H9 (cell line): Measurements from ENCODE around the gene MRPL55. TPM values are rescaled to one million over a fixed set of nuclear protein-coding genes. Genes with fewer than 3 reads are reported as not detected.

ENCODE experiments used
- DNase-seq: peaks from one replicate; pipeline ENCODE4 v3.0.0-alpha.2; 2017
- H2AFZ ChIP-seq: one replicate; pipeline ENCODE4 v1.6.1; 2013; ENCODE audit warnings: mild to moderate bottlenecking, low read length, control low read depth, moderate library complexity
- H2AK5ac ChIP-seq: 2 replicates; pipeline ENCODE4 v1.6.1; 2013; ENCODE audit warnings: low read length, control low read depth, mixed read lengths; ENCODE audit not compliant: insufficient read length
- H2BK120ac ChIP-seq: one replicate; pipeline ENCODE4 v1.6.1; 2013; ENCODE audit warnings: low read depth, mild to moderate bottlenecking, low read length, control low read depth, inconsistent platforms; ENCODE audit not compliant: poor library complexity, severe bottlenecking
- H2BK12ac ChIP-seq: 2 replicates; pipeline ENCODE4 v1.6.1; 2013; ENCODE audit warnings: low read length, control low read depth, mixed read lengths, low read depth; ENCODE audit not compliant: insufficient read length
- H2BK15ac ChIP-seq: 2 replicates; pipeline ENCODE4 v1.6.1; 2013; ENCODE audit warnings: low read depth, low read length, control low read depth
- H2BK20ac ChIP-seq: one replicate; pipeline ENCODE4 v1.6.1; 2013; ENCODE audit warnings: low read depth, mild to moderate bottlenecking, low read length, control low read depth, inconsistent platforms; ENCODE audit not compliant: poor library complexity, severe bottlenecking
- H2BK5ac ChIP-seq: 2 replicates; pipeline ENCODE4 v1.6.1; 2013; ENCODE audit warnings: low read length, control low read depth, mixed read lengths; ENCODE audit not compliant: insufficient read length
- H3K14ac ChIP-seq: 2 replicates; pipeline ENCODE4 v1.6.1; 2013; ENCODE audit warnings: low read length, control low read depth; ENCODE audit not compliant: insufficient read depth
- H3K18ac ChIP-seq: 2 replicates; pipeline ENCODE4 v1.6.1; 2013; ENCODE audit warnings: low read depth, mild to moderate bottlenecking, mixed read lengths, low read length, control low read depth; ENCODE audit not compliant: insufficient read length
- H3K23ac ChIP-seq: 2 replicates; pipeline ENCODE4 v1.6.1; 2013; ENCODE audit warnings: low read length, control low read depth, mixed read lengths, low read depth; ENCODE audit not compliant: insufficient read length
- H3K23me2 ChIP-seq: 2 replicates; pipeline ENCODE4 v1.6.1; 2013; ENCODE audit warnings: low read depth, mild to moderate bottlenecking, mixed read lengths, low read length, control low read depth; ENCODE audit not compliant: insufficient read length, poor library complexity, severe bottlenecking
- H3K27ac ChIP-seq: 2 replicates; pipeline ENCODE4 v1.5.1; 2013; ENCODE audit warnings: low read length, control low read depth, mixed read lengths, low read depth; ENCODE audit not compliant: insufficient read length
- H3K27me3 ChIP-seq: 2 replicates; pipeline ENCODE4 v1.6.1; 2013; ENCODE audit warnings: low read length, control low read depth, inconsistent platforms; ENCODE audit not compliant: insufficient read depth
- H3K4ac ChIP-seq: 2 replicates; pipeline ENCODE4 v1.6.1; 2013; ENCODE audit warnings: low read depth, mild to moderate bottlenecking, control low read depth, inconsistent platforms, low read length, moderate library complexity
- H3K4me1 ChIP-seq: 2 replicates; pipeline ENCODE4 v1.6.1; 2013; ENCODE audit warnings: low read length, control low read depth, inconsistent platforms; ENCODE audit not compliant: insufficient read depth
- H3K4me2 ChIP-seq: 2 replicates; pipeline ENCODE4 v1.6.1; 2013; ENCODE audit warnings: low read length, control low read depth, mixed read lengths; ENCODE audit not compliant: insufficient read length, insufficient read depth
- H3K56ac ChIP-seq: 2 replicates; pipeline ENCODE4 v1.6.1; 2013; ENCODE audit warnings: low read depth, mild to moderate bottlenecking, mixed read lengths, low read length, control low read depth; ENCODE audit not compliant: insufficient read length
- H3K79me1 ChIP-seq: 2 replicates; pipeline ENCODE4 v1.6.1; 2013; ENCODE audit warnings: low read depth, mild to moderate bottlenecking, moderate library complexity, low read length, control low read depth, inconsistent platforms; ENCODE audit not compliant: insufficient read depth, poor library complexity, severe bottlenecking
- H3K79me2 ChIP-seq: 2 replicates; pipeline ENCODE4 v1.6.1; 2013; ENCODE audit warnings: low read length, control low read depth, inconsistent platforms; ENCODE audit not compliant: insufficient read depth
- H3K9ac ChIP-seq: 2 replicates; pipeline ENCODE4 v1.6.1; 2013; ENCODE audit warnings: low read length, control low read depth, mixed read lengths; ENCODE audit not compliant: insufficient read length; ENCODE audit errors: extremely low read depth
- H3K9me3 ChIP-seq: one replicate; pipeline ENCODE4 v1.6.1; 2013; ENCODE audit warnings: low read depth, low read length, inconsistent platforms; ENCODE audit not compliant: control insufficient read depth
- H3T11ph ChIP-seq: one replicate; pipeline ENCODE4 v1.6.1; 2013; ENCODE audit warnings: mild to moderate bottlenecking, low read length, control low read depth, inconsistent platforms
- H4K20me1 ChIP-seq: one replicate; pipeline ENCODE4 v1.6.1; 2013; ENCODE audit not compliant: control insufficient read depth, insufficient read length, insufficient read depth
- H4K5ac ChIP-seq: 2 replicates; pipeline ENCODE4 v1.6.1; 2013; ENCODE audit warnings: low read depth, mild to moderate bottlenecking, mixed read lengths, low read length, control low read depth; ENCODE audit not compliant: insufficient read length
- H4K8ac ChIP-seq: replicated peaks from 2 replicates; pipeline ENCODE4 v1.6.1; 2013; ENCODE audit warnings: low read length, control low read depth, mixed read lengths, low read depth; ENCODE audit not compliant: insufficient read length
- H4K91ac ChIP-seq: 2 replicates; pipeline ENCODE4 v1.6.1; 2013; ENCODE audit warnings: low read depth, mild to moderate bottlenecking, moderate library complexity, mixed read lengths, low read length, control low read depth; ENCODE audit not compliant: insufficient read length
- H3K27ac Mint-ChIP-seq, 3 experiments: 2 replicates in 2 of 3; 3 replicates in 1 of 3; pipeline ENCODE4 v1.8.0; 2020 to 2021; ENCODE audit warnings: mixed read lengths in 3 of 3, mild to moderate bottlenecking in 1 of 3, moderate library complexity in 1 of 3
- H3K27me3 Mint-ChIP-seq: 2 replicates; pipeline ENCODE4 v1.8.0; 2021; ENCODE audit warnings: low read depth, mild to moderate bottlenecking, moderate library complexity, mixed read lengths
- H3K36me3 Mint-ChIP-seq, 3 experiments: 2 replicates in 2 of 3; 3 replicates in 1 of 3; pipeline ENCODE4 v1.8.0; 2020 to 2021; ENCODE audit warnings: low read depth in 3 of 3, mixed read lengths in 3 of 3; ENCODE audit not compliant: insufficient read depth in 1 of 3
- H3K4me1 Mint-ChIP-seq, 2 experiments: 2 replicates each; pipeline ENCODE4 v1.8.0; 2020; ENCODE audit warnings: mixed read lengths in 2 of 2
- H3K4me3 Mint-ChIP-seq, 2 experiments: 2 replicates in 1 of 2; 3 replicates in 1 of 2; pipeline ENCODE4 v1.8.0; 2020 to 2021; ENCODE audit warnings: mild to moderate bottlenecking in 2 of 2, mixed read lengths in 2 of 2, moderate library complexity in 1 of 2
- H3K9me3 Mint-ChIP-seq, 2 experiments: 2 replicates in 1 of 2; 3 replicates in 1 of 2; pipeline ENCODE4 v1.8.0; 2020; ENCODE audit warnings: mild to moderate bottlenecking in 2 of 2, mixed read lengths in 2 of 2, moderate library complexity in 1 of 2
- WGBS: extraction: QIAGEN DNeasy Blood & Tissue Kit; methylation state at CpG from one replicate; pipeline ENCODE4 v1.1.7; 2013; ENCODE audit warnings: missing lambda C conversion rate, low lambda C conversion rate, mixed read lengths; ENCODE audit not compliant: insufficient read length; ENCODE audit errors: extremely low coverage; 5-methylcytosine and 5-hydroxymethylcytosine counted together
- total RNA-seq: library from RNA; stranded (reverse); gene quantifications from 2 replicates; pipeline ENCODE4 v1.2.1, GENCODE V29; 2021
- TF ChIP-seq, protein P1 (sequence below): fragments of 200-600 bp; sonication (generic); conservative IDR thresholded peaks from 3 replicates; pipeline ENCODE4 v1.8.0; 2021; ENCODE audit warnings: antibody characterized with exemption, mild to moderate bottlenecking

Gene MRPL55
- total RNA-seq, 1 experiment from 2014 or later = 62.3 TPM

DNA sequence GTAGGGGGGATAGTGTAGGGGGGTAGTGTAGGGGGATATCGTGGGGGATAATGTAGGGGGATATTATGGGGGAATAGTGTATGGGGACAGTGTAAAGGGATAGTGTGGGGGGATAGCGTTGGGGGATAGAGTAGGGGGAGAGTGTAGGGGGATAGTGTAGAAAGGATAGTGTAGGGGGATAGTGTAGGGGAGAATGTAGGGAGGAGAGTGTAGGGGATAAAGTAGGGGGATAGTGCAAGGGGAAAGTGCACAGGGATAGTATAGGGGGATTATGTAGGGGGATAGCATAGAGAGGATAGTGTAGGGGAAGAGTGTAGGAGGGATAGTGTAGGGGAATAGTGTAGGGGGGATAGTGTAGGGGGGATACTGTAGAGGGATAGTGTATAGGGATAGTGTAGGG is 38.9 kb downstream of the MRPL55 start:
- peaks cover 76% of the 10 kb centered on the region for H3K27me3 Mint-ChIP-seq

More for the DNA sequence above, 38.9 kb downstream of the MRPL55 start:
- H2BK120ac ChIP-seq = no peak overlapping the region
- no peak overlapping the region for H3K56ac ChIP-seq
- no peak overlapping the region for H3K9ac ChIP-seq
- H2BK15ac ChIP-seq = no peak overlapping the region
- no peak overlapping the region for H3K4ac ChIP-seq
- WGBS = 100% methylated on average over 2 of the region's 2 CpGs
- no peak overlapping the region for H3K4me2 ChIP-seq
- no peaks in the 10 kb centered on the region for H3K23me2 ChIP-seq
- peaks cover 72% of the 10 kb centered on the region; the same call in 1 of the 2 replicates for H3K27me3 ChIP-seq
- no peak overlapping the region for H3T11ph ChIP-seq
- no peaks in the 10 kb centered on the region for H3K79me1 ChIP-seq
- H4K8ac ChIP-seq = no peak overlapping the region
- Mint-ChIP-seq H3K27ac (no peak overlapping the region), H3K36me3 (no peaks in the 10 kb centered on the region), H3K4me1 (peaks cover 0 to 6% of the 10 kb centered on the region in 2 experiments; a peak in 3 of 4 replicates), H3K9me3 (no peaks in the 10 kb centered on the region), H3K4me3 (no peak overlapping the region)
- H3K23ac ChIP-seq = no peak overlapping the region
- H4K91ac ChIP-seq = no peak overlapping the region
- no peak overlapping the region for H2AFZ ChIP-seq
- H2BK20ac ChIP-seq = no peak overlapping the region
- H2BK12ac ChIP-seq = no peak overlapping the region
- H3K79me2 ChIP-seq = no peaks in the 10 kb centered on the region
- no peak for DNase-seq
- H2AK5ac ChIP-seq = no peak overlapping the region
- no peak overlapping the region for H3K14ac ChIP-seq
- H3K4me1 ChIP-seq = no peaks in the 10 kb centered on the region
- TF ChIP-seq, protein P1, sequence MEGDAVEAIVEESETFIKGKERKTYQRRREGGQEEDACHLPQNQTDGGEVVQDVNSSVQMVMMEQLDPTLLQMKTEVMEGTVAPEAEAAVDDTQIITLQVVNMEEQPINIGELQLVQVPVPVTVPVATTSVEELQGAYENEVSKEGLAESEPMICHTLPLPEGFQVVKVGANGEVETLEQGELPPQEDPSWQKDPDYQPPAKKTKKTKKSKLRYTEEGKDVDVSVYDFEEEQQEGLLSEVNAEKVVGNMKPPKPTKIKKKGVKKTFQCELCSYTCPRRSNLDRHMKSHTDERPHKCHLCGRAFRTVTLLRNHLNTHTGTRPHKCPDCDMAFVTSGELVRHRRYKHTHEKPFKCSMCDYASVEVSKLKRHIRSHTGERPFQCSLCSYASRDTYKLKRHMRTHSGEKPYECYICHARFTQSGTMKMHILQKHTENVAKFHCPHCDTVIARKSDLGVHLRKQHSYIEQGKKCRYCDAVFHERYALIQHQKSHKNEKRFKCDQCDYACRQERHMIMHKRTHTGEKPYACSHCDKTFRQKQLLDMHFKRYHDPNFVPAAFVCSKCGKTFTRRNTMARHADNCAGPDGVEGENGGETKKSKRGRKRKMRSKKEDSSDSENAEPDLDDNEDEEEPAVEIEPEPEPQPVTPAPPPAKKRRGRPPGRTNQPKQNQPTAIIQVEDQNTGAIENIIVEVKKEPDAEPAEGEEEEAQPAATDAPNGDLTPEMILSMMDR = no peak
- H4K5ac ChIP-seq = no peak overlapping the region
- no peaks in the 10 kb centered on the region for H3K9me3 ChIP-seq
- no peak overlapping the region for H3K27ac ChIP-seq
- H3K18ac ChIP-seq = no peak overlapping the region
- H2BK5ac ChIP-seq = no peak overlapping the region
- no peaks in the 10 kb centered on the region for H4K20me1 ChIP-seq
